NCI-H526 (cell line): Measurements from ENCODE around the gene ZNF23.
"Not testable (repeated sequence)": the region's sequence is repeated elsewhere in the genome, so short reads cannot be mapped to it uniquely, and the experiment has no call there.

Experiments used
- DNase-seq, 2 experiments: peaks; one replicate each; lab custom pipeline; 2025; lab: John Stamatoyannopoulos, UW

Gene ZNF23

DNA sequence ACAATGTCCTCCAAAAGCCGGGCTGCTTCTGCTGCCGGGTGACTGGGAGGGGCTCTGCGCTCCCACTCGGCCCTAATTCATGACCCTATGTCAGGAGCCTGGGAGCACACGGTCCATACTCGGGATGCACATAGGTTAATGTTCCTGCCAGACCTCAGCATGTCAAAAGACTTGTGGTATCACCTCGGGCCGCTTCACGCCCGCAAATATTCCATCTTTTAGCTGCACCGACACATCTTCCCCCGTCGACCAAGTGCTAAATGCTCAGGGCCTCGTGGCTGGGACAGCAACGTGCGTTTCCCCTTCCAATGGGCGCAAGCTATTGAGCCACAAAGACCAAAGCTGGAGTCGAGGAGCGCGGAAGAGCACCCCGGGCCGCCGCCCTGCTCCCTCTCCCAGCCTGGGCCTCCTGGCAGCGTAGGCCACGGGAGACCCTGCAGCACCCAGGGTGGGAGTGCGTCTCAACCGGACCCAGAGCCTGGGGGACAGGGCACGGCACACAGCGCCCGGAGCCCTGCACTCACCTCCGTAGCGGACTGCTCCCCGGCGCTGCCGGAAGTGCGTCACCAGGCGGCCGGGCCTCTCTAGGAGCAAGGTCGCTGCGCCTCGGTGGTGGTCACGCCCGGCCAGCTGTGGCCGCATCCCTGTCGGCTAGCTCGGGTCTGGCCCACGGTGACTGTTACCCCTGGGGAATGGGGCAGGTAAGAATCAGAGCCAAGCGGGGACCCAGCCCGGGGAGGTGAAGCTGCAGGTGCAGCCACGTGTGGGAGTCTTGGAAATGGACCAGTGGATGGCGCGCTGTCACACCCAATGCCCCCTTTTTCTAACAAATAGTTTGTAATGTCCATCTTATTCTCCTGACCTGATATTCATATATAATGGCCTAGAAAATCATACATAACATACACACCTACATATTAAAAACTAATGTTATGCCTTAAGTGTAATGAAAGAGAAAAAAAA lies at the start of gene ZNF23:
TSS of gene ZNF23 (minus strand) at position 562 of the 963 bp plus-strand sequence. CDS start 5,451 bp downstream, outside the sequence.
- peak; percentile 13 to 76 for DNase-seq

DNA sequence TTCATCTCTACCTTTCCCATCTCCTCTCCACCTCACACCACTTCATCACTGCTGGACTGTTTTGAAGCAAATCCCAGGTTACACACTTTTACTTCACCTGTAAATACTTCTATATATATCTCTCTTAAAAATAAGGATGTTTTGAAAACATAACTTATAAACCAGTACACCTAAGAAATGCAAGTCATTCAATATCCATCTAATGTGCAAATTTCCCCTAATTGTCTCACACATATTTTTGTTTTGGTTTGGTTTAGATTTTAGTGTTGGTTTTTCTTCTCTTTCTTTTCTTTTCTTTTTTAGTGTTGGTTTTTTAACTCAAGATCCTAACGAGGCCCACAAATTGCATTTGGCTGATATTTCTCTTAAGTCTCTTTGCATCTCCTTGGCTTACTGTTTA lies 45.0 kb upstream of the ZNF23 start:
- DNase-seq = no peak

DNA sequence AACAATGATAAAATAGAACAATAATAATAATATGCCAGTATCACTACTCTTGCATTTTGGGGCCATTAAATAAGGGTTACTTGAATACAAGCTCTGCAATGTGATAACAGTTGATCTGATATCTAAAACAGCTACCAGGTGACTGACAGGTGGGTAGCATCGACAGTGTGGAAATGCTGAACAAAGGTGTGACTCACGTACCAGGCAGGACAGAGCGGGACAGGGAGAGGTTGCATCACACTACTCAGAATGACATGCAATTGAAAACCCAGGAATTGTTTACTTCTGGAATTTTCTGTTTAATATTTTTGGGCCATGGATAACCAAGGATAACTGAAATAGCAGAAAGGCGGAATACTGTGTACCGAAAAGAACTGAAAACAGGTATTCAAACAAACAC lies 42.9 kb upstream of the ZNF23 start:
- no peak for DNase-seq

DNA sequence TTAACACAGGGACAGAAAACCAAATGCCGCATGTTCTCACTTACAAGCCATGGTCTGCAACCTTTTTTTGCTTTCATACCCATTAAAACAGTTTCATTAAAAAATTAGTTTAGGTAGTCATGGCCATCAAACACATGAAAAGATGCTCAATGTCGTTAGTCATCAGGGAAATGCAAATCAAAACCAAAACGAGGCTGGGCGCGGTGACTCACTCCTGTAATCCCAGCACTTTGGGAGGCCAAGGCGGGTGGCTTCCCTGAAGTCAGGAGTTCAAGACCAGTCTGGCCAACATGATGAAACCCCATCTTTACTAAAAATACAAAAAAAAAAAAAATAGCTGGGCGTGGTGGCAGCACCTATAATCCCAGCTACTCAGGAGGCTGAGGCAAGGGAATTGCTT lies 42.0 kb upstream of the ZNF23 start:
- not testable (repeated sequence) for DNase-seq

DNA sequence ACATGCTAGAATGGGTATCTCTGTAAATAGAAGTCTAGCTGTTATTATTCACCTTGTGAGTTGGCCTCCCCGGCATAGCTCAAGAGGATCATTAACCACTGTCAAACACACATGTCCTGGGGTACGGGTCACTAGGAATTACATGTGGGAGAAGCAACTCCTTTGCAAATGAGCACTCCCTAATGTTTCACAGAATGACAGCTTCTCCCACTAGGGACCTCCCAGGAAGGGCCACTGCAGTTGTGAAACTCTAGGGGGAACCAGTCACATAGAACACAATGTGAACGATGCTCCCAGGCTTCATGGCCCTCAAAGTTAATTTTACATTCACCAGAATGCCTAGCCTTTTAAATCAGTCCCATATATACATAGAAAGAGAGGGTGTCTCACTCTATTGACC lies 39.5 kb upstream of the ZNF23 start:
- DNase-seq = no peak

DNA sequence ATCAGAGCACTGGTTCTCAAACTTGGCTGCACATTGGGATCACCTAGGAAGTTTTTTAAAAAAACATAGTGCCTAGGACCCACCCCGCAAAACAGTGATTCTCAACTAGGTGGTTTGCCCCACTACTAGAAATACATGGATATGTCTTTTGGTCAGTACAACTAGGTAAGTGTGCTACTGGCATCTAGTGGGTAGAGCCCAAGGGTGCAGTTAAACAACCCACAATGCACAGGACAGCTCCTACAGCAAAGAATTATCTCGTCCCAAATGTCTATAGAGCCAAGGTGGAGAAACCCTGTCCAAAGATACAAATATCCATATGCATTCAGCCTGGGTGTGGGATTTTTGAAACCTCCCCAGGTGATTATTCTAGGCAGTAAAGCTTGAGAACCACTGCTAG lies 38.9 kb upstream of the ZNF23 start:
- no peak for DNase-seq

DNA sequence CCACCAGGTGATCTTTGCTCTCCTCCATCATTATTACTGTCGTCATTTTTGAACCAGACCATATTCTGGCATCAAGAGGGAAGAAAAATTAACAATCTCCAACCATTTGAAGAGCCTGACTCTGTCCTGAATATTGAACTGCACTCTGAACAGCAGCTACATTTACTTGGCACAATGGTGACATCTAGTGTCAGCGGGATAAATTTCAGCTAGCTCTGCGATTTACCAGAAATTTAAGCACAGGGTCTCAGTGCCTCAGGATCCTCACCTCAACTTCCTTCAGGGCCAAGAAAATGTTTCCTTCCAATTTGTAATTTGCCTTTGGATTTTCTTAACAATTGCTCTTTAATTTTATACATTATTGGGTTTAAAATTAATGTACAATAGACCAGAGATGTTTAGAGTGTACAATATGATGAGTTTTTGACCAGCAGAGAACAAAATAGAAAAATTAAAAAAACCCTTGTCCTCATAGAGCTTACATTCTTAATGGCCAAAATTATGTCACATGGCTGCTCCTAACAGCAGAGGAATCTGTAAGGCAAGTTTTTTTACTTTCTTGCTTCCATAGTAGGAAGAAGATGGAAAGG lies 37.8 kb upstream of the ZNF23 start:
- DNase-seq = peak; percentile 8 to 64

DNA sequence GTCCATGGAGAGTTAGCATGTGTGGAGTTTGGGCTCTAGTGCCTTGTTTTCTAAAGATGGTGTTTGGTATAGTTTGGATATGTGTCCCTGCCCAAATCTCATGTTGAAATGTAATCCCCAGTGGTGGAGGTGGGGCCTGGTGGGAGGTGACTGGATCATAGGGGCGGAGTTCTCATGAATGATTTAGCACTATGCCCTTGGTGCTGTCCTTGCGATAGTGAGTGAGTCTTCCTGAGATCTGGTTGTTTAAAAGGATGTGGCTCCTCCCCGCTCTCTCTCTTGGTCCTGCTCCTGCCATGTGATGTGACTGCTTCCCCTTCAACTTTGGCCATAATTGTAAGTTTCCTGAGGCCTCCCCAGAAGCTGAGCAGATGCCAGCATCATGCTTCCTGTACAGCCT lies 36.0 kb upstream of the ZNF23 start:
- DNase-seq = no peak

DNA sequence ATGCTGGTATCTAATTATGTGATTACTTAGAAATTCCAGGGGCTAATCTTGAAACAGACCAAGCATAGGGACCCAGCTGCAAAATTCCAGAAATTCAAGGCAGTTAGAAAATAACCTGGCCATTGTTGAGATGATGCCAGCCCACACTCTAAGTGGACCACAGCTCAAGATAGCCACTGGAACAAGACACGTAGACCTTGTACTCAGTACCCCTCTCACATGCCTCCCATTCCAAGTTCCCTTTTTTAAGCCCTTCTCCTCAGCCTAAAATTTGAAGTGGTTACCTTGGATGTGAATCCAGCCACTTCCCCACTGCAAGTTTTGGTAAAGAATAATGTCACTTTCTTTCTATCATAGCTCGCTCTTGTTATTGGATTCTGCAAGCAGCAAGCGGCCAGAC lies 31.2 kb upstream of the ZNF23 start:
- no peak for DNase-seq

DNA sequence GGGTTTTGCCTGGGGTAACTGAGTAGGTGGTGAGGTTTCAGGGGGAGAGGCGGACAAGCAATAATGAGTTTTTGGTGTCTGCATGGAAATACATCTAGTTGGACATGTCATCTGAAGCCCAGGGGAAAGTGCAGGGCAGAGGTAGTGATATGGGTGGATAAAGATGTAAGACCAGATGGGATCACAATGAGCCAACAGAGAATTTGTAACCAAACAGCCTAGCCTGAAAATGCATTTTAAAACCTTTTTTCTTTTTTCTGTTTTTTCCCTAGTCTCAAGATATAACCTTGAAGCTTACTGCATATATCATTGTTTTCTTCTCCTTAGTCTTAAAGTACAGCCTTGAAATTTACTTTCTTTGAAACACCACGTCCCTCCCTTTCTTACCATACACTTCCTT lies 30.7 kb upstream of the ZNF23 start:
- DNase-seq = no peak

DNA sequence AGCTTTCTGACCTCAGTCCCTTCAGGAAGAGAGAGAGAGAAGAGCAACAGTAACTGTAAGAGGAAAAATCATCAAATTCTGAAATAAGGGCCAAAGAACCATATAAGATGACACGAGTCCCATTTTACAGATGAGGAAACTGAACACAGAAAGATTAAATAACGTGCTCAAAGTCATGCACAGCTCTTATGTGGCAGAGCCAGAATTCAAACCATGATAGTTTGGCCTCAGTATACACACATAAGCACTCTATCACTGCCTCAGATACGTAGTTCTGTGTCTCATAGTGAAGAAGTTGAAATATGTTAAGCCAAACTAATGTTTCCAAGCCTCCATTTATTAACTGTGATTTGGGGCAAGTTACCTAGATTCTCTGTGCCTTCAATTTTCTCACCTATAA lies 29.0 kb upstream of the ZNF23 start:
- DNase-seq = no peak

DNA sequence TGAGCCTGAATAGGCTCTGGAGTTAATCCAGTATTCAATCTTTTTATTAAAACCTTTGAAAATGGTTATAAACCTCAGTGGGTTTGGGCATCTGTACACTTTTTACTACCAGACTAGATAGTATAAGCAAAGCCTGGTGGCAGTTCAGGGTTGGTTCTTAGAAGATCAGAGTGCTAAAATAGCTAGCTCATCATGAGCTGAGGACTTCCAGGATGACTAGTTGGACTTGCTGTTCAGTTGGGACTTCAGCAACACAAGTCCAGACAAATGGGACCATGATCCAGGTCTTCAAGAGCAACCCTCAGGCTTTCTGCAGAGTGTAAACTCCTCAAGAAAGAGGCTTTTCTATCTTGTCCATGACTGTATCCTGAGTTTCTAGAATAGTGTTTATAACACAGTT lies 28.3 kb upstream of the ZNF23 start:
- DNase-seq = no peak

DNA sequence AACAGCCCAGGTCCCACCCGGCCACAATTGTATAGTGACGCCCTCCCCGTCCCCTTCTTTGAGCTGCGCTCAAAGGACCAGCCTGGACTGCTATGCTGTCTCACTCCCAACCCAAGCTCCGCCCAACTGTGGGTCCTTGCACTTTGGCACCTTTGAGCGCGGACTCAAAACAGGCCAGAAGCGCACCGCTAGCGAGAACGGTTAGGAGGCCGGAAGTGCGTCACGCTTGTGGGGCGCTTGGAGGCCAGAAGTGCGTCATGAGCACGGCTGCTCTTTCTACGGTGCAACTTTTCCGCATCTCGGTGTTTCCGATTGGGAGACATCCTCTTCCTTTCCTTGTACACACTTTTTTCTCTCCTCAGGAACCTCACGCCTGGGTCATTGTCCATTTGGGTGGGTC lies 27.1 kb upstream of the ZNF23 start, which contains the start of gene ZNF19:
TSS of gene ZNF19 (minus strand) at position 203 of the 400 bp plus-strand sequence. CDS start 7,210 bp downstream, outside the sequence.
- no peak for DNase-seq

DNA sequence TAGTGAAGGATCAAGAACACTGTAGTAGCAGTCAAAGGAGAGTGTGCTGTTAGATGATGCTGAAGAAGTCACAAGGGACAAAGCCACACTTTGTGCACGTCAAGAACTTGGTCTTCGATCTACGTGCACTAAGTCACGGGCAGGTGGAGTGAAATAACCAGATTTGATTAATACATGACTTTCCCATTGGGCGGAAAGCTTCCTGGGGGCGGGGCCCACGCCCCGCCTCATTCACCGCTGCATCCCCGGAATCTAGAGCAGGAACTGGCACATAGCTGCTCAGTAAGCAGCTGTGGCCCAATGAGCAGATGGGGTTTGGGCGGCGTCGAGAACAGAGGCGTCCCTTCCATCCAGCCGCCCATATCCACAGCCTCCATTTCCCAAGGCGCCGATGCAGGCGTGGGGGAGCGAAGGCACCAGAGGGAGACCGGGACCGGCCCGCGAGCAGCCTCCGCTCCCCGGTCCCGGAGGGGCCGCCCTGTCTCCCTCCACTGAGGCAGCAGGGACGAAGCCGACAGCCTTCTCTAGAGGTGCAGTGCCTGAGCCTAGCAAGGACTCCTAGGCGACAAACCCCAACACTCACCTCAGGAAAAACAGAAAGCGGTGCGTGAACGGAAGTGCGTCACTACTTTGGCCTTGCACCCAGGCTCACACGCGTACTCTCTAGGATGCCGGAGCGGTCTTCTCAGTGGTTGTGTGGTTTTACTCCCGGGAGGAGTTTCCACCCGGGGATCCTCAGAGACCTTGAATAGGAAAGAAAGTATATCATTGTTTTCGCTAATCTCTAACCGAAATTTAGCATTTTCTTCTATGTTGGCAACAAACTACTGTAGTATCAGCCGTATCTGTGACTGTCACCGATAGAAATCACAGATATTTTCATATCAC lies 22.2 kb upstream of the ZNF23 start:
- peak; percentile 75 to 77 for DNase-seq

DNA sequence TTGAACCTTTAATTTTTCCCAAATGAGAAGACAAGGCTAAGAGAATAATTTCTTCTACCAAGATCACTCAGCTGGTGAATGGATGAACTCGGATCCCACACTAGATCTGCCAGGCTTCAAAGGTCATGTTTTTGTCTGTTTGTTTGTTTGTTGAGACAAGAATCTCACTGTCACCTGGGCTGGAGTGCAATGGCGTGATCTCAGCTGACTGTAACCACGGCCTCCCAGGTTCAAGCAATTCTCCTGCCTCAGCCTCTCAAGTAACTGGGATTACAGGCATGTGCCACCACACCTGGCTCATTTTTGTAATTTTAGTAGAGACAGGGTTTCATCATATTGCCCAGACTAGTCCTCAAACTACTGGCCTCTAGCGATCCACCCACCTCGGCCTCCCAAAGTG lies 20.5 kb upstream of the ZNF23 start:
- DNase-seq = no peak

DNA sequence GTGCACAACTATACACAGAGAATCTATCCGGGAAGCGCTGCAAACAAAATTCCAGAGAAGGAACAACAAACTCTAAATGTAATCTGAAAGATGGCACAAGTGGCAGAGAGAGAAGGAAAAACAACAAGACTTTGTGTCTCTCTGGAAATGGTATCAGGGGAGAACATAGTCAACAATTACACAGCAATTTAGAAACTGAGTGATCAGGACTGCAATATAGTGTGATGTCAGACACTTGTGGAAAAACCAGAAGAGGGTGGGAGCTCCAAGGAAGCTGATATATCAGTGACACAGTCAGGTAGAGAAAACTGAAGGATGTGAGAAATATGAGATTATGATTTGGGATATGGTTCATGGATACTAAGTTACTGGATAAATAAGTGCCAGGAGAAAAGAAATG lies 18.9 kb upstream of the ZNF23 start:
- DNase-seq = no peak

DNA sequence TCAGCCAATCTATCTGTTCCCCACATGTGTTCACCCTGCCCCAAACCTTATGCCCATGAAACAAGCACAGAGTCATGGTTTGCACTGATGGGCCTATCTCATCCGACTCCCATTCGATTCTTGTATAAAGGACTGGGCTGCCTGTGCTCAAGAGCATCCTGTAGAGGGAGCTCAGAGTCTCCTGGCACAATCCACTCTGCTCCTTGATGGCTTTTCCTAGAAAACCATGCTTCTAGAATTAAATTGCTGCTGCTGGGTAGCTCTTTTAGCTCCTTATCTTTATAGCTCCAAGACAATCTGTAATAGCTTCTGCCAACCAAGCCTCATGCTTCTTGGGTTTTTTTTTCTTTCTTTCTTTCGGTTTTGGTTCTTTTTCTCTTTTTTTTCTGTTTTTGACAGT lies 17.4 kb upstream of the ZNF23 start:
- DNase-seq = peak in 1 of 2 experiments; percentile 44

DNA sequence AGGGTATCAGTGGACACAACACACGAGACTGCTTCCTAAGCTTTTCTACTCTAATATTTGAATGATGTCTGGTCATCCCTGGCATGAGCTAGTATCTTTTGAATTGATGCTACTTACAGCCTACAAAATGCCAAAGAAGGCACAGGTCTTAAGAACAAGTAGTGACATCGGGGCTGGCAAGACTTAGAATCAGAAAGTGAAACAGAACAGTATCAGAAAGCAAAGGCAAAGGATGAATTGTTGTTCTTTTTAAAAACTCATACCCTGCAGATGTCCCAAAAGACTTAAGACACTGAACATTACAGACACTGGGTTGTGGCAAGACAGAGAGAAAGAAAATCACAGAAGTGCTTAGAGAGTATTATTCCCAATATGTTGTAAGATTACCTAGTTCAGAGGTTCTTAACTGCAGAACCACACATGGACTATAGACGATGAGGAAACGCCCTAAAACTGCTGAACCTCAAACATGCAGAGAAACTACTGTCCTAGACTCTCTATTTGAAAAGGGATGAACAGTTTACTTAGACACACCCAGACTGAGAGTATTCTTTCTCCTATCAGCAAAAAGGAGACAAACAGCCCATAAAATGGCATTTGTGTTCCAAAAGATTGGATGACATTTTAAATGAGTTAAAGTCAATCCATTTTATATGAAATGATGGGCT lies 14.5 kb upstream of the ZNF23 start:
- no peak for DNase-seq

DNA sequence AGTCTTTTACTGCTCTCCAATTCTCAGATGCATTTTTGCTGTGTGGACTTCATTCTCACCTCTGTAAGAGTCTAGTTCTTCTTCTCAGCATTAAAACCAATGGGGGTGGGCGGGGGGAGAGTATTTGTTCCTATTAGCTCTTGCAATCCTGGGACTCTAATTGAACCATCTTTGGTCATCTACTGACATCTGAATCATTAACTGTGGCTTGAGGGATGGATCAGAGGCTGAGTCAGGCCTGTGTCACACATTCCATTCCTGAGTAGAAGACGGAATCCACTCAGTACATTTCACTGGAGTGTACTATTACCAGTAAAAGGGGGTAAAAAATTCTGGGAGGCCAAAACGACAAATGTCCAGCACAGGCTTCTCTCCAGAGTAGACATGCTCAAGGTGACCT lies 12.8 kb upstream of the ZNF23 start:
- no peak for DNase-seq

DNA sequence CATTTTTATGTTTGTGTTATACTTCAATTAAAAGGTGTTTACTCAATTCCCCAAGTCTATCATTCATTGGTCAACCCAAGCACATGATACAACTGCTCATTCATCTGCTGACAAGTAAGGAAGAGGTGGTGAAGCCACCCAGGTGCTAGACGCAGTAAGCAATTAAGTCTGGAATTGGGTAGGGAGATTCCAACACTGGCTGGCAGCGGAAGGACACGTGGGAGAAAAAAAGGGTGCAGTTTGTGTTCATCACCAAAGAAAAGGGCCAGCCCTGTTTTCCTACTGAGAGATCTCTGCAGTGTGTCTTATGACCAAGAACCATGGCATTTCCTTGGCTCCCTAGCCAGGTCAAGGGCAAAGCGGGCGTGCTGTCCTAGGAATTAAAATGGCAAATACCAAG lies 11.8 kb upstream of the ZNF23 start:
- no peak for DNase-seq

DNA sequence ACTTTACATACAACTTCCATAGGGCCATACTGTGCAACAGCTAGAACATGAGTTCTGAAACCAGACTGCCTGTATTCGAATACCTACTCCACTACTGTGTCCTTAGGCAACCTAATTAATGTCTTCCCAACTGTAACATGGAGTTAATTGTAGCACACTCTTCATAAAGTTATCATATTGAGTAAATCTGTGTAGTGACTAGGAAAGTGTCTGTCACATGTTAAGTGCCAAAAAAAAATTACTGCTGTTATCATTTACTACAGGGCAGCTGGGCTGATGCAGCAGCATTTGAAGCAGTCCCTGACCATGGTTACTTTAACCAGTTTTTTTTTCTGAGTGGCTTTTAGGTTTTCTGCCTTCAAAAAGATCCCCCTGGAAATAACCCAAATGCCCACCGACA lies 10.9 kb upstream of the ZNF23 start:
- no peak for DNase-seq

DNA sequence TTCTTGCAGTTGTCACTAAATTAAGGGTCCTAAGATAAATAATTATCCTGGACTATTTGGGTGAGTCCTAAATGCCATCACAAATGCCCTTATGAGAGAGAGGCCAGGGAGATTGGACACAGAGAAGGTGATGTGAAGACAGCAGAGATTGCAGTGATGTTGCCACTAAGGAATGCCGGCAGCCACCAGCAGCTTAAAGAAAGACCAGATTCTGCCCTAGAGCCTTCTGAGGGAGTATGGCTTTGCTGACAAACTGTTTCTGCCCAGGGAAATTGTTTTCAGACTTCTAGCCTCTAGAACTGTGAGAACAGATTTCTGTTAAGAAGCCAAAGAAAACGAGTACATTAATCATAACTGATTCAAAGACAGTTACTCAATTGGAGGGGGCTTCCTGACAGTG lies 10.0 kb upstream of the ZNF23 start:
- no peak for DNase-seq
